HAP-1 (cell line): ENCODE results near the gene HIPK4.
"Not testable (repeated sequence)": the region's sequence is repeated elsewhere in the genome, so short reads cannot be mapped to it uniquely, and the experiment has no call there.

ENCODE experiments used
- DNase-seq, 2 experiments: peaks; one replicate each; pipeline ENCODE4 v3.0.0-alpha.2; 2016 to 2020; ENCODE audit warnings: low spot score in 2 of 2
- H3K27me3 ChIP-seq: fragments of 250-450 bp; sonication (Bioruptor Pico); 2 replicates; pipeline ENCODE4 v1.5.1; 2020; ENCODE audit warnings: low read depth, mild to moderate bottlenecking, moderate library complexity
- H3K36me3 ChIP-seq: fragments of 250-450 bp; sonication (Bioruptor Pico); replicated peaks from 2 replicates; pipeline ENCODE4 v1.5.1; 2020; ENCODE audit warnings: mild to moderate bottlenecking
- H3K4me1 ChIP-seq: fragments of 250-450 bp; sonication (Bioruptor Pico); 2 replicates; pipeline ENCODE4 v1.5.1; 2020; ENCODE audit warnings: mild to moderate bottlenecking
- H3K4me3 ChIP-seq: fragments of 250-450 bp; sonication (Bioruptor Pico); 2 replicates; pipeline ENCODE4 v1.5.1; 2020; ENCODE audit warnings: mild to moderate bottlenecking, moderate library complexity
- H3K9me3 ChIP-seq: fragments of 250-450 bp; sonication (Bioruptor Pico); 2 replicates; pipeline ENCODE4 v1.5.1; 2020; ENCODE audit warnings: mild to moderate bottlenecking, moderate library complexity
- in situ Hi-C: fragments of 300-500 bp; cut with MboI; formaldehyde crosslinking; loops from 3 replicates; pipeline ENCODE4 v1.14.3; 2020; ENCODE audit warnings: low sequenced_read_pairs, inconsistent platforms, mixed read lengths

HIPK4 gene

DNA sequence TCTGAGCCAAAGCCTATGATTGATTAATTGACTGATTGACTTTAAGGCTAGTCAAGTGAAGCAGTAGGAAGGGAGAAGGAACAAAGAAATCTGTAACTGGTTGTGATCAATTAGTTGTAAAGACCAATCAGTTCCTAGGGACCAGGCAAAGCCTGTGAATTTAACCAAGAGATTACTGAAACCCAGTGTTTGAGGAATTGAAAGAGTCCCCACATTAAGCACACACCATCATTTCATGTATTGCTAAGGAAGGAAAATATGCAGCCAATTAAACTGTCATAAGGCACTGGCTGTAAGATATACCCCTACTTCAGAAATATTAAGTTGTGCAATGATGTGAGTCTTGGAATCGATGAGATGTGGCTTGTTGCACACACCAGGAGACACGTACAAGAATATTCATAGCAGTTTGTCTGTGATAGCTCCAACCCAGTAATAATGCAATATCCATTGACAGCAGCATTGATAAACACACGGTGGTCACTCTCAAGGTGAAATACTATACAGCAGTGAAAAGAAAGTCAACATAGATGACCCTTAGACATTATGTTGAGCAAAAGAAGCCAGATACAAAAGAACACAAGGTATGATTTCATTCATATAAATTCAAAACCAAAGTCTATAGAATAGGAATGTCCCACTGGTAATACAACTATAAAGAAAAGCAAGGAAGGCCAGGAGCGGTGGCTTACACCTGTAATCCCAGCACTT lies 50.8 kb downstream of the HIPK4 start:
- DNase-seq, result no peak
- Histone ChIP-seq H3K27me3 (no peaks in the 10 kb centered on the region), H3K4me1 (no peaks in the 10 kb centered on the region), H3K36me3 (peaks cover 20% of the 10 kb centered on the region), H3K9me3 (no peaks in the 10 kb centered on the region), H3K4me3 (no peak overlapping the region)
- in situ Hi-C loops, result no loop called here

DNA sequence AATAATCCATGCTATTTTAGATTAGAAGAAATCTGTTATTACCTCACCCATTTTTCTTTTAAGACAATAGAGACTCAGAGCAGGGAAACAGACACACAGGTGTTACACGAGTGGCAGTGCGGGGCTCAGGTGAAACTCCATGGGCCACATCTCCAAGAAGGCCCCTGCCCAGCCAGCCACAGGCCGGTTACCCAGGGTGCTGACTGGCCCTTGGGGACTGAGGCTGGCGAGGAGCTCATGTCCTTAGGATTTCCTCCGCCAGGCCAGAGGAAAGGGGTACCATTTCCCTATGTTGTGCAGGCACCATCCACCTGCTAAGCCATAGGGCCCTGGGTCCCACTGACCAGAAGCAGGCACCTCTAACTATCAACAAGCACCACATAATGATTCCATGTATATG lies 52.4 kb downstream of the HIPK4 start:
- H3K4me1 ChIP-seq, result no peaks in the 10 kb centered on the region
- H3K27me3 ChIP-seq, result no peaks in the 10 kb centered on the region
- in situ Hi-C loops, result no loop called here
- H3K4me3 ChIP-seq, result no peak overlapping the region
- peaks cover 33% of the 10 kb centered on the region for H3K36me3 ChIP-seq
- DNase-seq, result no peak
- no peaks in the 10 kb centered on the region for H3K9me3 ChIP-seq

DNA sequence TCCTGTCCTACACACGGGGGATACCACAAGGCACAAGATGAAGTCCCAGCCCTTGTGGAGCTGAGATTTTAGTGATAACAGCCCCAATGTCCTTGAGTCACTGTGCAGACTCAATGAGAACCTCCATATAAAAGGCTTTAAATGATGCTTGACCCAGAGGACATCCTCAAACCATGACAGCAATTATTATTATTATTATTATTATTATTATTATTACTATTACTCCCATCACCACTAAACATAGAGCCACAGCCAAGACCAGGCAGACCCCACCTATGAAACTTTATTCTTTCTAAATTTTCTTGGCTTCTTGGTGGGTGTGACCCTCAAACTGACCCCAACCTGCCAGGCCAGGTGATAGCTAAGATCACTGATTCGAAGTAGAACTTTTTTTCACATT lies 52.9 kb downstream of the HIPK4 start:
- no peak overlapping the region for H3K4me3 ChIP-seq
- no peak for DNase-seq
- peaks cover 32% of the 10 kb centered on the region for H3K36me3 ChIP-seq
- no peaks in the 10 kb centered on the region for H3K4me1 ChIP-seq
- H3K27me3 ChIP-seq, result no peaks in the 10 kb centered on the region
- in situ Hi-C loops, result no loop called here
- no peaks in the 10 kb centered on the region for H3K9me3 ChIP-seq

DNA sequence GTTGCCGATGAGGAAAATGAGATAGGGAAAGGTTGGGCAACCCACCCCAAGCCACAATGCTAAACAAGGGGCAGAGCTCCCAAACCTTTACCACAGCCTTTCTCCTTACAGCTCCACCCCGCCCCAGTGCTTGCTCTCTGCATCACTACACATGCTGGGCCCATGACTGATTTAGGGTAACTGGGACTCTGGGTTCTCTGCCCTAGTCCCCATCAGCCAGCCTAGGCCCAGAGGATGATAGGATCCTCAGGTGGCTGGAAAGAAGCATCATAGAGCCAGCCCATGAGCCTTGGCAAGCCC lies 53.4 kb downstream of the HIPK4 start:
- Histone ChIP-seq H3K36me3 (peaks cover 36% of the 10 kb centered on the region), H3K4me1 (no peaks in the 10 kb centered on the region), H3K9me3 (no peaks in the 10 kb centered on the region), H3K4me3 (no peak overlapping the region), H3K27me3 (no peaks in the 10 kb centered on the region)
- in situ Hi-C loops, result no loop called here
- DNase-seq, result no peak

DNA sequence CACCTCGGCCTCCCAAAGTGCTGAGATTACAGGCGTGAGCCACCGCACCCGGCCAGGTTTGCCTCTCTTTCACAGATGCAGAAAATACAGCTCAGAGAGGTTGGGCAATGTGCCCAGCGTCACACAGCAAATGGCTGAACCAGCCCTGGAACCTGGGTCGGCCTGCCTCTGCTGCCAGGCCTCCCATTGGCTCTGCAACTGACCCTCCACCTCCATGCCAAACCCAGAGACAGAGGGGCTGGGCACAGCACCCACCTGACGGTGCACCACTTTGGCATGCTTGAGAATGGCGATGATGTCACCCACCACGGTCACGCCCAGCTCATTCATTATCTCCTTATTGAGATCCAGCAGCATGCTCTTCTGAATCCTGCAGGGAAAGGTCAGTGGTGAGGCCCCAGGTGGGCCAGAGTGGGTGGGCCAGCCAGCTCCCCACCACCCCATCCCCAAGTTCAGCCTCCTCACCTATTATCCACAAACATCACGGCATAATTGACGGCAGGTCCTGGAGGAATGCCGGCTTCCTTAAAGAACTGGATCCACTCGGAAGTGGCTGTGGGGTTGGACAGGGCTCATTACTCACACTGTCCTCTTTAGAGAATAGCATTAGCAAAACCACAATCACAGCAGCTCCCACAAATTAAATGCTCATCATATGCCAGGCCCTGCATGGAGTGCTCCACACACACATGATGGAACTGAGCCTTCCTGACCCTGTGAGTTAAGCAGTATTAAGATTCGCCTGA lies 54.0 kb downstream of the HIPK4 start:
- Histone ChIP-seq H3K9me3 (no peaks in the 10 kb centered on the region), H3K4me3 (no peak overlapping the region), H3K4me1 (no peaks in the 10 kb centered on the region), H3K36me3 (peaks cover 38% of the 10 kb centered on the region), H3K27me3 (no peaks in the 10 kb centered on the region)
- no peak for DNase-seq
- in situ Hi-C loops, result no loop called here

DNA sequence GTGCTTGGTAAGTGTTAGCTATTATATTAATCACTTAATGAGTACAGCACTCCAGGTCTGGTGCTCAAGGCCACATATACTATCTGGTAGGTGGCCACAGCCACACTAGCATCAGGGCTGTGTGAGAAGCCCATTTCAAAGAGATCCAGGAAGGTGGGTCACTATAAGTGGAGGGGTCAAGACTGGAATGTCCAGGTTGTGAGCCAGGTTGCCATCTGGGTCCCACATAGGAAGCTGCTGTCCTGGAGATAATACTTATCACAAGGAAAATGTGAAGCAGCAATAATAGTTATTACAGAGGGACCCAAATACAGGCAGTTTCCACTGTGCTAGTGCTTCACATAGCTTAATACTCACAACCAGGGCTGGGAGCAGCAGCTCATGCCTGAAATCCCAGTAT lies 54.9 kb downstream of the HIPK4 start:
- Histone ChIP-seq H3K36me3 (peaks cover 43% of the 10 kb centered on the region), H3K4me3 (no peak overlapping the region), H3K9me3 (no peaks in the 10 kb centered on the region), H3K4me1 (no peaks in the 10 kb centered on the region), H3K27me3 (no peaks in the 10 kb centered on the region)
- no peak for DNase-seq
- in situ Hi-C loops, result no loop called here

DNA sequence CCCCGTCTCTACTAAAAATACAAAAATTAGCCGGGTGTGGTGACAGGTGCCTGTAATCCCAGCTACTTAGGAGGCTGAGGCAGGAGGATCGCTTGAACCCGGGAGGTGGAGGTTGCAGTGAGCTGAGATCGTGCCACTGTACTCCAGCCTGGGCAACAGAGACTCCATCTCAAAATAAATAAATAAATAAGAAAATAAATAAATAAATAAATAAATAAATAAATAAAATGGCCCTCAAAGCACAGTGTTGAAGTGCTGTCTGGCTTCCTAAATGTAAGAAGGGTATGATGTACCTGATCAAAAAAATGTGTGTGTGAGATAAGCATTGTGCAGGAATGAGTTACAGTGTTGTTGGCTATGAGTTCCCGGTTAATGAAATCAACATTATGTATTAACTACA lies 56.9 kb downstream of the HIPK4 start:
- H3K4me3 ChIP-seq, H3K9me3 ChIP-seq, in situ Hi-C loops, DNase-seq, H3K27me3 ChIP-seq, H3K4me1 ChIP-seq: not testable (repeated sequence)
- H3K36me3 ChIP-seq, result peaks cover 53% of the 10 kb centered on the region

DNA sequence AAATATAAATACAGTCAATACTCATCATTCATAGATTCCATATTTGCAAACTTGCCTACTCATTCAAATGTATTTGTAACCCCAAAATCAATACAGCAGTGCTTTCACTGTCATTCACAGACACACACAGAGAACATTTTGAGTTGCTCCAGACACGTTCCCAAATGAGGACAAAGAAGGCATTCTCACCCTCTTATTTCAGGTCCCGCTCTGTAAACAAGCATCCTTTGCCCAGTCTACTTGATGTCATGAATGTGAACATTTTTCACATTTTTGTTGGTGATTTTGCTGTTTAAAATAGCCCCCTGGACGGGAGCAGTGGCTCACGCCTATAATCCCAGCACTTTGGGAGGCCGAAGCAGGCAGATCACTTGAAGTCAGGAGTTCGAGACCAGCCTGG lies 57.3 kb downstream of the HIPK4 start:
- H3K9me3 ChIP-seq, result no peaks in the 10 kb centered on the region
- no peak for DNase-seq
- no peaks in the 10 kb centered on the region for H3K27me3 ChIP-seq
- H3K36me3 ChIP-seq, result peaks cover 57% of the 10 kb centered on the region
- no peaks in the 10 kb centered on the region for H3K4me1 ChIP-seq
- in situ Hi-C loops, result no loop called here
- H3K4me3 ChIP-seq, result no peak overlapping the region

DNA sequence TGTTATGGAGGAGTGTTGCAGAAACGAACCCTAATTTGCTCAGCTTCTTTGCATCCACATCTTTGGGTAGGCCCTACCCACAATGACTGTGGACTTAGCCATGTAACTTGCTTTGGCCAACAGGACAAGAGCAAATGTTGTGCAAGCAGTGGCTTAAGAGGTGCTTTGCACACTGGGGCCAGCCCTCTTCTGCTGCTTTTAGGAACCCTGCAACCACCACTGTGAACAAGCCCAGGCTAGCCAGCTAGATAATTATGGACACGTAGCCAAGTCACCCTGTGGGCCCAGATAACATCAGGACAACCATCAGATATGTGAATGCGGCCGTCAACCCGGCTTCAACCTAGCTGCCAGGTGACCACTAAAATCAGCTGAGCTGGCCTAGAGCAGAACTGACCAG lies 58.9 kb downstream of the HIPK4 start:
- in situ Hi-C loops, result no loop called here
- no peak overlapping the region for H3K4me3 ChIP-seq
- no peak for DNase-seq
- H3K27me3 ChIP-seq, result no peaks in the 10 kb centered on the region
- no peaks in the 10 kb centered on the region for H3K9me3 ChIP-seq
- H3K36me3 ChIP-seq, result peaks cover 64% of the 10 kb centered on the region
- no peaks in the 10 kb centered on the region for H3K4me1 ChIP-seq
